ES-I3 (cell line): Measurements from ENCODE around the gene PPP1R12C.

Experiments
- H3K36me3 ChIP-seq: 2 replicates; pipeline ENCODE4 v1.6.1; 2013; ENCODE audit warnings: mild to moderate bottlenecking, low read length, control low read depth, moderate library complexity; ENCODE audit not compliant: insufficient read depth
- H3K4me1 ChIP-seq: 2 replicates; pipeline ENCODE4 v1.6.1; 2013; ENCODE audit warnings: mild to moderate bottlenecking, control low read depth, low read length; ENCODE audit not compliant: insufficient read depth
- H3K9ac ChIP-seq: 2 replicates; pipeline ENCODE4 v1.6.1; 2013; ENCODE audit warnings: low read depth, mild to moderate bottlenecking, low read length, moderate library complexity
- H3K9me3 ChIP-seq: 2 replicates; pipeline ENCODE4 v1.6.1; 2013; ENCODE audit warnings: mild to moderate bottlenecking, low read length, moderate library complexity; ENCODE audit not compliant: control insufficient read depth, insufficient read depth

PPP1R12C gene

DNA sequence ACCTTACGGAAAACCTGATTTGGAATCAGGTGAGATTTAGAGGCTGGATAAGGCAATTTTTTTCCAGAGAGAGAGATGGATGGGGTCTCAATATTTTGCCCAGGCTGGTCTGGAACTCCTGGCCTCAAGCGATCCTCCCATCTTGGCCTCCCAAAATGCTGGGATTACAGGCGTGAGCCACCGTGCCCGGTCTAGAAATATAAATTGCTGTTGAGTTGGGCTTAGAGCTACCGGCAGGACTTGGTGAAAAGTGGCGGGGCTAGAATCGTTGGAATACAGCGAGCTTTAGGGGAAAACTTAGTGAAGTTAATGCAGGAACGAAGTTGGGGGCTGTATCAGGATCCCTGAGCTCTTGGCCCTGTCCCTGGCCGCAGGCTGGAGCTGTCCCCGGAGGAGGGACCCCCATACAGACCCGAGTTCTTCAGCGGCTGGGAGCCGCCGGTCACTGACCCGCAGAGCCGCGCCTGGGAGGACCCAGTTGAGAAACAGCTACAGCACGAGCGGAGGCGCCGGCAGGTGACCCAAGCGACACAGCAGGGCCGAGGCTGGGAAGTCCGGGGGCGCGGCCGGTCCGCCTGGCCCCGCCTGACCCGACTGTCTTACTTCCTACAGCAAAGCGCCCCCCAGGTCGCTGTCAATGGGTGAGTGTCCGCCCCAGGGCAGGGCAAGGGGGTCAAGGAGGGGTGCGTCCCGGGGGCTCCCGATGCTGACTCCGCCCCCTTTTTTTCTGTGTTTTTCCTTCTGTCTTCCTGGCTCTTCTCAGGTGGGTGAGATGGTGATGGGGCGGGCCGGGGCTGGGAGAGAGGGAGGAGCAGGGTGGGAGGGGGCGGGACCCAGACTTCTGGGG, 34.2 kb downstream of the PPP1R12C start:
- H3K4me1 ChIP-seq, result peaks cover 14% of the 10 kb centered on the region
- H3K9me3 ChIP-seq, result no peaks in the 10 kb centered on the region
- H3K9ac ChIP-seq, result peak overlapping the region; percentile 43; the same call in 1 of the 2 replicates
- no peaks in the 10 kb centered on the region for H3K36me3 ChIP-seq

DNA sequence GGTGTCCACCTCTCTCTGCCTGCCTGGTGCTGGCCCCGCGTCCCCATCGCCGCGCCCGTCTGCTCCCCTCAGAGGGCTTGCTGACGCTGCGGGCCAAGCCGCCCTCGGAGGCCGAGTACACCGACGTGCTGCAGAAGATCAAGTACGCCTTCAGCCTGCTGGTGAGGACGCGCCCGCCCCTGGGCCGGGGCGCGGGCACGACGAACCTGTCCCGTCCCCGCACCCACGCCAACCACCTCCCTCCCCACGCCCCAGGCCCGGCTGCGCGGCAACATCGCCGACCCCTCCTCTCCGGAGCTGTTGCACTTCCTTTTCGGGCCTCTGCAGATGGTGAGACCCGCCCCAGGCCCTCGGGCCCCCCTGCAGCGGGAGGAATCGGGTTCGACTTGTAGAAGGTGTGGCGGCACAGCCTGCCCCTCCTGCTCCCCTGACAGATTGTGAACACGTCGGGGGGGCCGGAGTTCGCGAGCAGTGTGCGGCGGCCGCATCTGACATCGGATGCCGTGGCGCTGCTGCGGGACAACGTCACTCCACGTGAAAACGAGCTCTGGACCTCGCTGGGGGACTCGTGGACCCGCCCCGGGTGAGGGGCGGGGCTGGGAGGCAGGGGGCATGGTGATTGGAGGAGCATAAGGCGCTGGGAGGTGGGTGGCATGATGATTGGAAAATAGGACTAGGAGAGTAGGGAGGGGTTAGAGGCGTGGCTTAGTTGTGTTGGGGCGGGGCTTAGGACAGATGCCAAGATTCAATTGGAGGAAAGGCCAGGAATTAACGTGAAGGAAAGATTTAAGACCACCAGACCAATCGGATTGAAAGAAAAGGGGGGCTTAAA, 35.2 kb downstream of the PPP1R12C start:
- Histone ChIP-seq H3K36me3 (no peaks in the 10 kb centered on the region), H3K9ac (peak overlapping the region; percentile 68), H3K4me1 (peaks cover 11% of the 10 kb centered on the region; the same call in 1 of the 2 replicates), H3K9me3 (no peaks in the 10 kb centered on the region)

DNA sequence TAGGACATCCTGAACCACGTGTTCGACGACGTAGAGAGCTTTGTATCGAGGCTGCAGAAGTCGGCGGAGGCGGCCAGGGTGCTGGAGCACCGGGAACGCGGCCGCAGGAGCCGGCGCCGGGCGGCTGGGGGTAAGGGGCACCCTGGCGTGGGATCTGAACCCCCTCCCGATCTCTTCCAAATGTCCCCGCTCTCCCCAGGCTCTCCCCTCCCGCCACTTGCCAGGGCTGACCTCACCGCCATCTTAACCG, 35.7 kb downstream of the PPP1R12C start:
- no peaks in the 10 kb centered on the region for H3K9me3 ChIP-seq
- peaks cover 11% of the 10 kb centered on the region; the same call in 1 of the 2 replicates for H3K4me1 ChIP-seq
- H3K9ac ChIP-seq, result peak overlapping the region; percentile 68
- H3K36me3 ChIP-seq, result no peaks in the 10 kb centered on the region

DNA sequence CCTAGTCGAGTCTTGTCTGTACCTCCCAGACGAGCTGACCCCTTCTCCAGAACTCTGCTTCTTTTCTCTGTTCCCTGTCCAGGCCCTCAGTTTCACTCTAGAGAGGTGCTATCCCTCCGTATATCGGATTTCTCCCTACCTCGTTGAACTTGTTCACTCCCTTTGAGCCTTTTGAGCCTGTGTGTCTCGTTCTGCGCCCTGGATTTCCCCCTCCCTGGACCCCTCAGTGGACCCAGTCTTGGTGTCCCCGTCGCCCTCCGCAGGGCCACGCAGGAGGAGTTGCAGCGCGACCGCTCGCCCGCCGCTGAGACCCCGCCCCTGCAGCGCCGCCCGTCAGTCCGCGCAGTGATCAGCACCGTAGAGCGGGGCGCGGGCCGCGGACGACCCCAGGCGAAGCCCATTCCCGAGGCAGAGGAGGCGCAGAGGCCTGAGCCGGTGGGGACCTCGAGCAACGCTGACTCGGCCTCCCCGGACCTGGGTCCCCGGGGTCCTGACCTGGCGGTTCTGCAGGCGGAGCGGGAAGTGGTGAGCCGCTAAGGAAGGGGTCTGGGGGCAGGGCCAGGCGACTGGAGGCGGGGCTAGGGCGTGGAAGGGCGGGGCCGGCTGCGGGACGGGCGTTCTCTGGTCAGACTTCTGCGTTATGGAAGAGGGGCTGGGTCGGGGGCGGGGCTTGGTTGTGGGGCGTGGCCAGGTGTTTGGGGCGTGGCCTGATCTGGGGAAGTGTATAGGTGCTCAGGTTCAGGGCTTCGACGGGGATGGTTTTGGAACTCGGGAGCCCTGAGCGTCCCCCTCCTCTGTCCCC, 36.3 kb downstream of the PPP1R12C start:
- H3K9ac ChIP-seq, result peak overlapping the region; percentile 87
- no peaks in the 10 kb centered on the region for H3K36me3 ChIP-seq
- H3K4me1 ChIP-seq, result peaks cover 15% of the 10 kb centered on the region; the same call in 1 of the 2 replicates
- no peaks in the 10 kb centered on the region for H3K9me3 ChIP-seq

DNA sequence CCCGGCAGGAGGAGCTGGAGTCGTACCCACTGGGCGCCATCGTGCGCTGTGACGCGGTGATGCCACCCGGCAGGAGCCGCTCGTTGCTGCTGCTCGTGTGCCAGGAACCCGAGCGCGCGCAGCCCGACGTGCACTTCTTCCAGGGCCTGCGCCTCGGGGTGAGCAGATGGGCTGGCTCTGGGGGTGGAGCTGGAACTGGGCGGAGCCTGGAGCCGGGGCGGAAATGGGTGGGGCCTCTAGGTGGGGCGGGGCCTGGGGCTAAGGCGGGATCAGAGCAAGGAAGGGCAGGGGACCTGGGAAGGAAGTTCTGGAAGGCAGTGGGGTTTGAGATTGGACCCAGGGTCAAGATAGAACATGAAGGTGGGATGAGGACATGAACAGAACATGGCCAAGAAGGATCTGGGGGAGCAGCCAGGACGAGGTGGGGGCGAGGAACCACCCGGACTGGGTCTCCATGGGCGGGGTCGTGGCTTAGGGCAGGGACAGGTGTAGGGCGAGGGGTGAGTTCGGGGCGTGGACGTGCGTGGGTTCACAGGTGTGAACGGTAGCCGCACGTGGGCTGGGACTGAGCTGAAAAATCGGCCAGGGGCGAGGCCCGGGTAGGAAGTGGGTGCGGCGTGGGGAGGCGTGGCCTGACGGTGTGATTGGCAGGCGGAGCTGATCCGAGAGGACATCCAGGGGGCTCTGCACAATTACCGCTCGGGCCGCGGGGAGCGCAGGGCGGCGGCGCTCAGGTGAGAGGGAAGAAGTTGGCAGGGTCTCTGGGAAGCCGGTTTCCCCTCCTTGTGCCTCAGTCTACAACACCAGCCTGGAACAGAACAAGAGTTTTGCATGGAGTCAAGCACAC, 37.1 kb downstream of the PPP1R12C start:
- Histone ChIP-seq H3K9me3 (no peaks in the 10 kb centered on the region), H3K9ac (peak overlapping the region; percentile 87), H3K36me3 (no peaks in the 10 kb centered on the region), H3K4me1 (peaks cover 12% of the 10 kb centered on the region; the same call in 1 of the 2 replicates)

DNA sequence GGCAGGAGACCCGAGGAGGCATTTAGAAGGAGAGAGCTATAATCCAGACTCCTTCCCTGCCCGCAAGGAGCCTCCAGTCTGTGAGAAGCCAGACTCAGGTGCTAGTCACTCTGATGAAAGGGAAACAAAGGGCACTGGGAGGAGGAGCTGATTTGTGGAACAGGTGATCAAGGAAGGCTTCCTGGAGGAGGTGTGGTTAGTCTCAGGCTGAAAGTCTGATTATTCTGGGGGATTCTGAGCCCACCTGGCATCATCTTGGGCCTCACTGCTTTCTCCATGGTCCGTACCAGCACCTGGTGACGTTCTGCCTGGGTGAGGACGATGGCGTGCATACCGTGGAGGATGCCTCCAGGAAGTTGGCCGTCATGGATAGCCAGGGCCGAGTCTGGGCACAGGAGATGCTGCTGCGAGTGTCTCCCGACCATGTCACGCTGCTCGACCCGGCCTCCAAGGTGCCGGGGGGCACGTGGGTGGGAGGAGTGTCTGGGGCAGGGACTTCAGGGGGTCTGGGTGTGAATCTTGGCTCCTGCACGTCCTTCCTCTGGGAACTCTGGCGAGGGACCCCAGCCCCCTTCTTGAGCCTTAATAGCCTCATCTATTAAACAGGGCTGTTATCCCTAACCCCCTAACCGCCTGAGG, 37.9 kb downstream of the PPP1R12C start:
- peaks cover 16% of the 10 kb centered on the region; the same call in 1 of the 2 replicates for H3K4me1 ChIP-seq
- no peaks in the 10 kb centered on the region for H3K9me3 ChIP-seq
- H3K9ac ChIP-seq, result peak overlapping the region; percentile 53; the same call in 1 of the 2 replicates
- H3K36me3 ChIP-seq, result no peaks in the 10 kb centered on the region

DNA sequence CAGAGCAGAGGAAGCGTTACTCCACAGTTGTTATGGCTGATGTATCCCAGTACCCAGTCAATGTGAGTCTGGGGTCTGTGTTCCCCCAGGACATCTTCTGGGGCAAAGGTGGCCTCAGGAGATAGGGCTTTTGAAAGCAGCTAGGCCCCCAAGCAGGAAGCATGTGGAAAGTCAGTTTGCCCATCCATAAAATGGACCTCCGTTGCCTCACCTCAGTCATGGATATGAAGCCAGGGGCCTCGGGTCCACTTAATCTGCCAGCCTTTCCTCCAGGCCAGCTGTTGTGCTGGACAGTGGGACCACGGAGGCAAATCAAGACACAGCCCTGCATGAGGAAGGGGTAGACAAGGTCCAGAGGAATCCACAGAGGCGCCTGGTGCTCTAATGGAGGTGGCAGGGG, 38.4 kb downstream of the PPP1R12C start:
- Histone ChIP-seq H3K9me3 (no peaks in the 10 kb centered on the region), H3K9ac (no peak overlapping the region), H3K4me1 (peaks cover 16% of the 10 kb centered on the region; the same call in 1 of the 2 replicates), H3K36me3 (no peaks in the 10 kb centered on the region)

DNA sequence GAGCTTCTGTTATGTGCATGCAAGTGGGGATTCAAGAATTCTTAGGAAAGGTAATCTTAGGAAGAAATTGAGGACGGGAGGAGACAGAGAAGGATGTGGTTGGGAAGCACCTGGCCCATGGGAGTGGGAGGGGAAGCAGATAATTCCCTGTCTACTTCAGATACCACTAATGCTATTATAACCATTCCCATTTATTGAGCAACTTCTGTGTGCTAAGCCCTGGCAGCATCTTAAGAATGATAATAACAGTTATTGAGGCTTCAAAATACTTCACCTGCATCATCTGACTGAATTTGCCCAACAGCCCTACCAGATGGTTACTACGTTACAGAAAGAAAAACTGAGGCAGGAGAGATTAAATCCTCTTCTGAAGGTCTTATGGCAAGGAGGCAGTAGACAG, 40.3 kb downstream of the PPP1R12C start:
- H3K36me3 ChIP-seq, result no peaks in the 10 kb centered on the region
- no peaks in the 10 kb centered on the region for H3K9me3 ChIP-seq
- peaks cover 9% of the 10 kb centered on the region; the same call in 1 of the 2 replicates for H3K4me1 ChIP-seq
- no peak overlapping the region for H3K9ac ChIP-seq

DNA sequence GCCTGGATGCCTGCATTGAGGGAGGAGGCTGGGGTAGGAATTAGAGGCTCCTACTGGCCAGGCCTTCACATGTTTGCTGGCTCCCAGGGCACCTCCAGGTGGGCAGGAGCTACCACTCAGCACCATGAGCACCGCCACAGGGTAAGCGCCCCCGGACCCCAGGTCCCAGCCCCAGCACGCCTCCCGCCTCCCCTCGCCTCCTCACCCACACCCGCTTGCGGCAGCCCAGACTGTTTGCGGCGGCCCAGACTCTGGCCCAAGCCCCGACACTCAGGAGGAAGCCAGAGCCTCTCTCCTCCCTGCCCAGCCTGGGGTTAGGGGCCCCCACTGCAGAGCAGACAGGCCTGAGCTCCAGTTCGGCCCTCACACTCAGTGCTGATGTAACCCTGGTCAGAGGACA, 41.1 kb downstream of the PPP1R12C start:
- Histone ChIP-seq H3K36me3 (no peaks in the 10 kb centered on the region), H3K9me3 (no peaks in the 10 kb centered on the region), H3K9ac (no peak overlapping the region), H3K4me1 (peaks cover 9% of the 10 kb centered on the region; the same call in 1 of the 2 replicates)

DNA sequence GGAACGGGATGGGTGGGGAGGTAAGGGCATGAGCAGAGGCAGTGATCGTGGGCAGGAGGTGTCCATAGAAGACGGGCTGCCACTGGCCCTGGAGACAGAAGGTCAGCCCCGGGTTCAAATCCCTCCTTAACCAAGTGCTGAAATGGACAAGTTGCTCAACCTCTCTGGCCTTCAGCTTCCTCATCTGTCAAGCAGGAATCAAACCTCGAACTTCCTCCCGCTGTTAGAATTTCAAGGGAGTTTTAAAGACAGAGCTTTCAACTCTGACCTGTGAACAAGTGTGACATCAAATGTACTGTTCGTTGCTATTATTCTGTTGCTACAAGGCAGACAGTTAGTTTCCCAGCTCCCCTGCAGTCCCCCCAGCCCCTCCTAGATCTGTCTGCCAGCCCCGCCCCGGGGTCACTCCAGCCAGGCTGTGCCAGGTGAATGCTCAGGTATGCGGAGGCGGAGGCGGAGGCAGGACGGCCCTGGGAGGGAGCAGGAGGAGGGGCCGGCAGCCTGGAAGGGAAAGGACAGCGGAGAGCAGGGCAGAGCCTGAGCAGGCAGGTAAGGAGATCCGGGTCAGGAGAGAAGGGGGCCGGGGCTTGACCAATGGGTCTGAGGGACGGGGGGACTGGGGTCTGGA, 42.0 kb downstream of the PPP1R12C start, which contains the start of gene EPS8L1:
TSS of gene EPS8L1 (plus strand) at position 499 of the 628 bp plus-strand sequence. CDS start 576 bp downstream, outside the sequence.
- Histone ChIP-seq H3K36me3 (no peaks in the 10 kb centered on the region), H3K4me1 (peaks cover 9% of the 10 kb centered on the region; the same call in 1 of the 2 replicates), H3K9me3 (no peaks in the 10 kb centered on the region), H3K9ac (peak within 1 kb of the TSS; percentile 16; the same call in 1 of the 2 replicates)

DNA sequence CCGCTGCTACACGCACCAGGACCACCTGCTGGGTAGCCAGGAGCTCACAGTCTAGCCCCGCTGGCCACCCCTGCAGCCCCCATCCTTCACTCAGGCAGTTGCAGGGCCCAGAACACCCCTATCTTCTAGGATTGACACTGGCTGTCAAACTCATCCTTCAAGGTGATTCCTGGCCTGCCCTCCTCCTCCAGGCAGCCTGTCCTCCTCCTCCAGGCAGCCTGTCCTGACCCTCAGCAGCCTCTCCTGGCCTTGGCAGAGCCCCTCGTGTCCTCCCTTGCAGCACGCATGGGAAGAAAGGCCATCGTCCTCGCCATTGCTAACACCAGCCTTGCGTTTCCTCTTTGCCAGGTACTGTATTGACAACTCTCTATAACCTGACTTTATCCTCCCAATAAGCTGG, 45.5 kb downstream of the PPP1R12C start:
- Histone ChIP-seq H3K9me3 (no peaks in the 10 kb centered on the region), H3K4me1 (peaks cover 9% of the 10 kb centered on the region; the same call in 1 of the 2 replicates), H3K36me3 (no peaks in the 10 kb centered on the region), H3K9ac (no peak overlapping the region)

DNA sequence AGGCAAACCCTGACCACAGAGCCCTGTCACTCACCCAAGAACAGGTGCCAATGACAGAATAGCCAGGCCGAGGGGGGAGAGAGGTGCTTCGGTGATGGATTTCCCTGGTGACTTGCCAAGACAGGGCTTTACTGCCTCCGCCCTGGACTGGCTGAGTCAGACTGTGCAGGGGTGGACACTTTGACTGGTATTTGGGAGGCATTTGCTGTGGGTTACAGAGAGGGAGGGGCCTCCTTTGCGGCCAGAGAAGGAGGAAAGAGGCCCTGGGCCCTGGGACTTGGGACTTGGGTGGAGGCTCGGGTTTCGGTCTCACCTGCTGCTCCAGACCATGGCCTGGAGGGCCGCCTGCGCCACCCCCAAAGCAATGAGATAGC, 46.3 kb downstream of the PPP1R12C start:
- Histone ChIP-seq H3K36me3 (no peaks in the 10 kb centered on the region), H3K9me3 (no peaks in the 10 kb centered on the region), H3K4me1 (peaks cover 5% of the 10 kb centered on the region; the same call in 1 of the 2 replicates), H3K9ac (no peak overlapping the region)
